ENCODE results near the gene MAP2K5.

DNA sequence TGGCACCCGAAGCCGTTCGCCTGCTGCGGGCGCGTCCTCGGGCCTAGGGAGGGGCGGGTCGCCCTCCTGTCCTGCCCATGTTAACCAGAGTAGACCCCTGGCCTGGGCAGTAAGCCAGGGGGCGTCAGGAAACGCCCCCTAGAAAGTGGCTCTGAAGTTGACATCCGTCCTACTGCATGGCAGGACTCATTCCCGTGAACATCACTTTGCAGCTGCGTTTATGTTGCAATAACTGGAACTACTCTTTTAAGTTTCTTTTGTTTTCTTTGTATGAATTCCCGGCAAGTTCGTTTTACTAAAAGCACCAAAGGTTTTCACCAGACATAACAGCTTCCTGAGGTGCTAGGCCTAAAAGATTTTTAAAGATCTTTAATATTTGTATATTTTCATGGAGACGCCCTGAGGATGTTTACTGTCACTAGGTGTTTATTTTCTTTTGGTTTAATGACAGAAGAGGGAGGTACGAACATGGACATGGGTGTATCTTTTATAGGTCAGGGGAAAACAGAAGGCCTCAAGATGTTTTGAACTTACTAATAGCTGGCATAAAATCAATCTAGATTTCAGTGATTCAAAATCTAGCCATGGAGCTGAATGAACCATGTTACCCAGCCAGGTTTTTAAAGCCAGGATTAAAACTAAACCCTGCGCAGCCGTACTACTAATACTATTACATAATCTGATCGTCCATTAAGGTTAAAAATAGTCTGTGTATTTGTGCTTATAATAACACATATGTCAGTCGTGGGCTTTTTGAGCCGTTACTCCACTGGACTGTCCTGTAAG is 20.5 kb upstream of the MAP2K5 start:
- TF ChIP-seq, protein P1, sequence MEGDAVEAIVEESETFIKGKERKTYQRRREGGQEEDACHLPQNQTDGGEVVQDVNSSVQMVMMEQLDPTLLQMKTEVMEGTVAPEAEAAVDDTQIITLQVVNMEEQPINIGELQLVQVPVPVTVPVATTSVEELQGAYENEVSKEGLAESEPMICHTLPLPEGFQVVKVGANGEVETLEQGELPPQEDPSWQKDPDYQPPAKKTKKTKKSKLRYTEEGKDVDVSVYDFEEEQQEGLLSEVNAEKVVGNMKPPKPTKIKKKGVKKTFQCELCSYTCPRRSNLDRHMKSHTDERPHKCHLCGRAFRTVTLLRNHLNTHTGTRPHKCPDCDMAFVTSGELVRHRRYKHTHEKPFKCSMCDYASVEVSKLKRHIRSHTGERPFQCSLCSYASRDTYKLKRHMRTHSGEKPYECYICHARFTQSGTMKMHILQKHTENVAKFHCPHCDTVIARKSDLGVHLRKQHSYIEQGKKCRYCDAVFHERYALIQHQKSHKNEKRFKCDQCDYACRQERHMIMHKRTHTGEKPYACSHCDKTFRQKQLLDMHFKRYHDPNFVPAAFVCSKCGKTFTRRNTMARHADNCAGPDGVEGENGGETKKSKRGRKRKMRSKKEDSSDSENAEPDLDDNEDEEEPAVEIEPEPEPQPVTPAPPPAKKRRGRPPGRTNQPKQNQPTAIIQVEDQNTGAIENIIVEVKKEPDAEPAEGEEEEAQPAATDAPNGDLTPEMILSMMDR (IDR thresholded peaks at IDR 0.05; ENCODE audit: insufficient read depth, low read depth, low read length): no peak
- no peak for TF ChIP-seq EZH2 (IDR thresholded peaks at IDR 0.05; ENCODE audit: insufficient read depth, low read length)

All from astrocyte (in vitro differentiated cells and primary cell).